ENCODE measurements around the gene NOL3. TPM values are rescaled to one million over a fixed set of nuclear protein-coding genes. Genes with fewer than 3 reads are reported as not detected.
A peak's percentile ranks its signal among the peaks of the same experiment; 100 is the strongest.

The NOL3 gene
- total RNA-seq, 1 experiment from 2014 or later: 5.6 TPM

DNA sequence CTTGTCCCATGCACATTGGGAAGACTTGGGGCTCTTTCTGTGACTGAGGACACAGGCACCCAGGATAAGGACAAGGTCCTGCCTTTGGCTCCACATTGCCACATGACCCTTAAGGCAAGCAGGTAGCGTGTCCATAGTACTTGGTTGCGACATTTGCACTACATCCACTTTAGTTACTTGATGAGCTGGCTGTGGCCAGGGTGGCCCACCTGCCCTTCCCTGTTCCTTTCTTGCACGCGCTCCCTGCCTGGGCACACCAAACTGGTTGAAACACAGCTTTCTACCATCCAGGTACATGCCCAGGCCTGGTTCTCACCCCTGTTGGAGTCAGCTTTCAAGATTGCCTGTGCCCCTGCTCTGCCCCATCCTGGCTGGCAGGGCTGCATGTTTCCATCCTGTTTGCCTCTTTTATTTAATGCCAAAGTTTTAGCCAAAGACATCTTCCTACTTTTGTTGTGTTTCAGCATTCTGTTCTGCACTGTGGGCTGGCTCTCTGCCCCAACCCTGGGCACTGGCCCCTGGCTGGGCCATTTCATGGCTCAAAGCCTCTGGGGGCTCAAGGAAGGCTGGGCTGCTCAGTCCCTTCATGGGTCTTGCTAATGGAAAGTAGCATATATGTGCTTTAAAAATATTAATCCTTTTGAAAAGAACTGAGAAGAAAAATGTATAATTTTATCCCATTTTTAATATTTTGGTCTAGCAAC is 22.7 kb upstream of the NOL3 start:
- no peak overlapping the region for H4K5ac ChIP-seq (ENCODE audit: insufficient read length, low read depth, low read length)
- H3K27ac Mint-ChIP-seq: peak overlapping the region in 1 of 3 experiments; percentile 8; a peak in 1 of 7 replicates
- H3K79me1 ChIP-seq (ENCODE audit: insufficient read depth, low read depth, low read length, poor library complexity, severe bottlenecking): no peaks in the 10 kb centered on the region
- H3K4me2 ChIP-seq (ENCODE audit: insufficient read depth, insufficient read length, low read length): no peak overlapping the region
- H3K27me3 Mint-ChIP-seq (ENCODE audit: low read depth): peaks cover 17% of the 10 kb centered on the region
- H3K14ac ChIP-seq (ENCODE audit: insufficient read depth, low read length): no peak overlapping the region
- H2BK5ac ChIP-seq (ENCODE audit: insufficient read length, low read length): no peak overlapping the region
- no peak overlapping the region for H3K18ac ChIP-seq (ENCODE audit: insufficient read length, low read depth, low read length)
- no peak overlapping the region for H4K91ac ChIP-seq (ENCODE audit: insufficient read length, low read depth, low read length)
- H3K36me3 Mint-ChIP-seq (ENCODE audit: insufficient read depth in 1 of 3, low read depth in 3 of 3): peaks cover 13 to 59% (median 59%) of the 10 kb centered on the region in 3 experiments
- no peak overlapping the region for H3K27ac ChIP-seq (ENCODE audit: insufficient read length, low read depth, low read length)
- no peak overlapping the region for H2BK120ac ChIP-seq (ENCODE audit: low read depth, low read length, poor library complexity, severe bottlenecking)
- no peak overlapping the region for H3K56ac ChIP-seq (ENCODE audit: insufficient read length, low read depth, low read length)
- no CpG with 5 or more reads among the region's 4 CpGs for WGBS (ENCODE audit: extremely low coverage, insufficient read length, low lambda C conversion rate)
- H2BK12ac ChIP-seq (ENCODE audit: insufficient read length, low read depth, low read length): no peak overlapping the region
- no peak overlapping the region for H2AK5ac ChIP-seq (ENCODE audit: insufficient read length, low read length)
- peaks cover 5% of the 10 kb centered on the region for H3K23me2 ChIP-seq (ENCODE audit: insufficient read length, low read depth, low read length, poor library complexity, severe bottlenecking)
- no peak overlapping the region for H3K23ac ChIP-seq (ENCODE audit: insufficient read length, low read depth, low read length)
- H3T11ph ChIP-seq (ENCODE audit: low read length): no peak overlapping the region
- H4K20me1 ChIP-seq (ENCODE audit: control insufficient read depth, insufficient read depth, insufficient read length): no peaks in the 10 kb centered on the region
- H3K4me3 Mint-ChIP-seq: no peak overlapping the region
- TF ChIP-seq, protein P1, sequence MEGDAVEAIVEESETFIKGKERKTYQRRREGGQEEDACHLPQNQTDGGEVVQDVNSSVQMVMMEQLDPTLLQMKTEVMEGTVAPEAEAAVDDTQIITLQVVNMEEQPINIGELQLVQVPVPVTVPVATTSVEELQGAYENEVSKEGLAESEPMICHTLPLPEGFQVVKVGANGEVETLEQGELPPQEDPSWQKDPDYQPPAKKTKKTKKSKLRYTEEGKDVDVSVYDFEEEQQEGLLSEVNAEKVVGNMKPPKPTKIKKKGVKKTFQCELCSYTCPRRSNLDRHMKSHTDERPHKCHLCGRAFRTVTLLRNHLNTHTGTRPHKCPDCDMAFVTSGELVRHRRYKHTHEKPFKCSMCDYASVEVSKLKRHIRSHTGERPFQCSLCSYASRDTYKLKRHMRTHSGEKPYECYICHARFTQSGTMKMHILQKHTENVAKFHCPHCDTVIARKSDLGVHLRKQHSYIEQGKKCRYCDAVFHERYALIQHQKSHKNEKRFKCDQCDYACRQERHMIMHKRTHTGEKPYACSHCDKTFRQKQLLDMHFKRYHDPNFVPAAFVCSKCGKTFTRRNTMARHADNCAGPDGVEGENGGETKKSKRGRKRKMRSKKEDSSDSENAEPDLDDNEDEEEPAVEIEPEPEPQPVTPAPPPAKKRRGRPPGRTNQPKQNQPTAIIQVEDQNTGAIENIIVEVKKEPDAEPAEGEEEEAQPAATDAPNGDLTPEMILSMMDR (conservative IDR thresholded peaks at IDR 0.05): no peak
- no peaks in the 10 kb centered on the region for H3K79me2 ChIP-seq (ENCODE audit: insufficient read depth, low read length)
- no peak overlapping the region for H3K9ac ChIP-seq (ENCODE audit: extremely low read depth, insufficient read length, low read length)
- no peaks in the 10 kb centered on the region for H3K4me1 ChIP-seq (ENCODE audit: insufficient read depth, low read length)
- no peak overlapping the region for H2BK20ac ChIP-seq (ENCODE audit: low read depth, low read length, poor library complexity, severe bottlenecking)
- H3K4me1 Mint-ChIP-seq: peaks cover 10 to 14% of the 10 kb centered on the region in 2 experiments
- peaks cover 0 to 3% of the 10 kb centered on the region in 2 experiments; a peak in 2 of 5 replicates for H3K9me3 Mint-ChIP-seq
- no peaks in the 10 kb centered on the region for H3K9me3 ChIP-seq (ENCODE audit: control insufficient read depth, low read depth, low read length)
- peaks cover 6% of the 10 kb centered on the region; the same call in 1 of the 2 replicates for H3K27me3 ChIP-seq (ENCODE audit: insufficient read depth, low read length)
- no peak overlapping the region for H2BK15ac ChIP-seq (ENCODE audit: low read depth, low read length)
- DNase-seq: no peak
- no peak overlapping the region for H2AFZ ChIP-seq (ENCODE audit: low read length)
- no peak overlapping the region for H3K4ac ChIP-seq (ENCODE audit: low read depth, low read length)
- no peak overlapping the region for H4K8ac ChIP-seq (replicated peaks; ENCODE audit: insufficient read length, low read depth, low read length)
